Measurements from ENCODE around the gene TSHZ1. TPM values are rescaled to one million over a fixed set of nuclear protein-coding genes. Genes with fewer than 3 reads are reported as not detected.

The TSHZ1 gene
- total RNA-seq, 1 experiment from 2014 or later = 8.1 TPM

GRCh38 chr18:75207310-75208154 is 3.1 kb upstream of the TSHZ1 start:
- DNase-seq (ENCODE audit: low spot score) = peak; percentile 23

- DNase-seq (ENCODE audit: low spot score) = peak; percentile 53
These were observed 2.3 kb upstream of the TSHZ1 start for GRCh38 chr18:75208155-75208835.

- DNase-seq (ENCODE audit: low spot score) = no peak
These were observed 1.8 kb upstream of the TSHZ1 start for GRCh38 chr18:75208836-75209128.

GRCh38 chr18:75209129-75209950 is 1.3 kb upstream of the TSHZ1 start, which contains the start of gene PTGR3:
Gene PTGR3, minus strand, starts transcription at chr18:75209139. Its CDS starts 81 bp downstream, at chr18:75209058.
- DNase-seq (ENCODE audit: low spot score) = peak; percentile 68

- DNase-seq (ENCODE audit: low spot score) = peak; percentile 30
These were observed 692 bp upstream of the TSHZ1 start for GRCh38 chr18:75209951-75210258.

GRCh38 chr18:75211002-75211621 is 515 bp downstream of the TSHZ1 start:
- DNase-seq (ENCODE audit: low spot score) = no peak

GRCh38 chr18:75211626-75211952 is 992 bp downstream of the TSHZ1 start:
- DNase-seq (ENCODE audit: low spot score) = no peak

- peak; percentile 76 for DNase-seq (ENCODE audit: low spot score)
These were observed 1.6 kb downstream of the TSHZ1 start for GRCh38 chr18:75211953-75212750.

- no peak for DNase-seq (ENCODE audit: low spot score)
These were observed 2.1 kb downstream of the TSHZ1 start for GRCh38 chr18:75212751-75213090.

- DNase-seq (ENCODE audit: low spot score) = peak; percentile 48
These were observed 3.2 kb downstream of the TSHZ1 start for GRCh38 chr18:75213611-75214331.

GRCh38 chr18:75214332-75214690 is 3.7 kb downstream of the TSHZ1 start:
- no peak for DNase-seq (ENCODE audit: low spot score)

- DNase-seq (ENCODE audit: low spot score) = peak; percentile 58
These were observed 4.3 kb downstream of the TSHZ1 start for GRCh38 chr18:75214766-75215510.

- DNase-seq (ENCODE audit: low spot score) = no peak
These were observed 5.1 kb downstream of the TSHZ1 start for GRCh38 chr18:75215663-75216062.

- no peak for DNase-seq (ENCODE audit: low spot score)
These were observed 5.8 kb downstream of the TSHZ1 start for GRCh38 chr18:75216212-75216910.

- DNase-seq (ENCODE audit: low spot score) = no peak
These were observed 6.5 kb downstream of the TSHZ1 start for GRCh38 chr18:75216911-75217689.

- DNase-seq (ENCODE audit: low spot score) = peak; percentile 32
These were observed 7.7 kb downstream of the TSHZ1 start for GRCh38 chr18:75218065-75218923.

- no peak for DNase-seq (ENCODE audit: low spot score)
These were observed 9.3 kb downstream of the TSHZ1 start for GRCh38 chr18:75219745-75220375.
